H1 (cell line): ENCODE data around the gene YARS1. TPM values are rescaled to one million over a fixed set of nuclear protein-coding genes. Genes with fewer than 3 reads are reported as not detected.

Source experiments
- CTCF ChIA-PET: fragments of 300-600 bp; sonication (Branson Sonifier 250); formaldehyde crosslinking; loops from one replicate; lab custom pipeline; 2021; ENCODE audit not compliant: partially characterized antibody; lab: Charles Lee
- POLR2A ChIA-PET: fragments of 300-600 bp; sonication (Branson Sonifier 250); formaldehyde crosslinking; loops from one replicate; lab custom pipeline; 2021; ENCODE audit warnings: inconsistent platforms; ENCODE audit not compliant: partially characterized antibody; lab: Charles Lee
- DNase-seq, 2 experiments: peaks; one replicate each; pipeline versions ENCODE4 v3.0.0 to v3.0.0-alpha.2; 2010 to 2022; ENCODE audit warnings: low spot score in 2 of 2, low read depth in 1 of 2, mixed read lengths in 1 of 2
- FAIRE-seq: peaks from 2 replicates; lab custom pipeline; 2011; peaks lifted over from hg19 to GRCh38; lab: Jason Lieb, UNC
- H2AFZ ChIP-seq: 2 replicates; pipeline ENCODE4 v1.8.1; 2012; ENCODE audit warnings: low read length, inconsistent platforms
- H2AK5ac ChIP-seq: 2 replicates; pipeline ENCODE4 v1.6.1; 2013; ENCODE audit warnings: low read depth, low read length
- H2BK120ac ChIP-seq: replicated peaks from 2 replicates; pipeline ENCODE3; 2013; ENCODE audit warnings: low read depth, low read length, inconsistent platforms
- H2BK12ac ChIP-seq: 2 replicates; pipeline ENCODE4 v1.6.1; 2013; ENCODE audit warnings: low read depth, low read length
- H2BK15ac ChIP-seq: 2 replicates; pipeline ENCODE4 v1.6.1; 2013; ENCODE audit warnings: low read length
- H2BK20ac ChIP-seq: 2 replicates; pipeline ENCODE4 v1.6.1; 2013; ENCODE audit warnings: low read length
- H2BK5ac ChIP-seq: 2 replicates; pipeline ENCODE4 v1.6.1; 2013; ENCODE audit warnings: low read depth, low read length
- H3K14ac ChIP-seq: 2 replicates; pipeline ENCODE4 v1.6.1; 2013; ENCODE audit warnings: inconsistent platforms; ENCODE audit not compliant: insufficient read length
- H3K18ac ChIP-seq: 2 replicates; pipeline ENCODE4 v1.6.1; 2013; ENCODE audit warnings: low read length; ENCODE audit errors: extremely low read depth
- H3K23ac ChIP-seq: 2 replicates; pipeline ENCODE4 v1.6.1; 2013; ENCODE audit warnings: inconsistent platforms; ENCODE audit not compliant: insufficient read length
- H3K23me2 ChIP-seq: 2 replicates; pipeline ENCODE4 v1.6.1; 2013; ENCODE audit warnings: low read depth, low read length
- H3K27ac ChIP-seq: 2 replicates; pipeline ENCODE4 v1.6.1; 2011; ENCODE audit warnings: low read depth, low read length, inconsistent platforms
- H3K27me3 ChIP-seq, 4 experiments: replicated peaks in 1 of 4; 1 replicate in 1 of 4; 2 replicates in 3 of 4; pipeline versions ENCODE4 v1.6.1 to v1.8.1; 2011 to 2013; ENCODE audit warnings: low read length in 3 of 4, mild to moderate bottlenecking in 3 of 4, inconsistent platforms in 2 of 4, mixed read lengths in 2 of 4, moderate library complexity in 1 of 4; ENCODE audit not compliant: control insufficient read depth in 3 of 4, insufficient read depth in 3 of 4; ENCODE audit errors: extremely low read depth in 1 of 4
- H3K36me3 ChIP-seq, 4 experiments: 2 replicates each; pipeline versions ENCODE4 v1.6.1 to v1.8.1; 2011 to 2013; ENCODE audit warnings: mild to moderate bottlenecking in 4 of 4, low read length in 3 of 4, moderate library complexity in 2 of 4, control low read depth in 1 of 4, inconsistent platforms in 1 of 4; ENCODE audit not compliant: insufficient read depth in 4 of 4, control insufficient read depth in 2 of 4
- H3K4ac ChIP-seq: replicated peaks from 2 replicates; pipeline ENCODE3; 2013; ENCODE audit warnings: low read length, low read depth, mixed read lengths, inconsistent platforms; ENCODE audit not compliant: insufficient read length
- H3K4me1 ChIP-seq, 4 experiments: replicated peaks in 1 of 4; 1 replicate in 1 of 4; 2 replicates in 3 of 4; pipeline versions ENCODE4 v1.6.1 to v1.8.1; 2011 to 2013; ENCODE audit warnings: low read length in 3 of 4, inconsistent platforms in 2 of 4, mixed read lengths in 1 of 4; ENCODE audit not compliant: insufficient read depth in 4 of 4, control insufficient read depth in 3 of 4
- H3K4me2 ChIP-seq, 2 experiments: 2 replicates each; pipeline versions ENCODE4 v1.6.1 to v1.8.1; 2011 to 2013; ENCODE audit warnings: low read depth in 2 of 2, low read length in 2 of 2, control low read depth in 1 of 2, inconsistent platforms in 1 of 2, mild to moderate bottlenecking in 1 of 2; ENCODE audit not compliant: insufficient read depth in 1 of 2
- H3K4me3 ChIP-seq, 4 experiments: fragments of 200-600, 300-600 bp in 1 of 4; sonication (generic), shearing (Covaris generic), sonication (Bioruptor Twin) in 1 of 4; 2 replicates each; pipeline versions ENCODE4 v1.5.1 to v1.8.1; 2011 to 2016; ENCODE audit warnings: low read length in 4 of 4, low read depth in 3 of 4, control low read depth in 2 of 4, inconsistent platforms in 2 of 4, mild to moderate bottlenecking in 2 of 4, mixed read lengths in 1 of 4, moderate library complexity in 1 of 4; ENCODE audit not compliant: insufficient read depth in 2 of 4; ENCODE audit errors: extremely low read depth in 1 of 4
- H3K56ac ChIP-seq: replicated peaks from 2 replicates; pipeline ENCODE3; 2013; ENCODE audit warnings: low read depth, mild to moderate bottlenecking, mixed read lengths, low read length, inconsistent platforms; ENCODE audit not compliant: insufficient read length
- H3K79me1 ChIP-seq: 2 replicates; pipeline ENCODE4 v1.6.1; 2013; ENCODE audit warnings: low read depth, low read length, control low read depth
- H3K79me2 ChIP-seq, 2 experiments: 2 replicates each; pipeline versions ENCODE4 v1.6.1 to v1.8.1; 2012 to 2013; ENCODE audit warnings: low read length in 2 of 2, mild to moderate bottlenecking in 2 of 2, inconsistent platforms in 1 of 2; ENCODE audit not compliant: insufficient read depth in 2 of 2, control insufficient read depth in 1 of 2
- H3K9ac ChIP-seq, 4 experiments: replicated peaks in 1 of 4; 1 replicate in 1 of 4; 2 replicates in 3 of 4; pipeline versions ENCODE4 v1.6.1 to v1.8.1; 2011 to 2013; ENCODE audit warnings: low read depth in 3 of 4, low read length in 3 of 4, control low read depth in 2 of 4, mild to moderate bottlenecking in 2 of 4, moderate library complexity in 2 of 4, inconsistent platforms in 1 of 4; ENCODE audit errors: extremely low read depth in 1 of 4
- H3K9me3 ChIP-seq, 2 experiments: 2 replicates each; pipeline versions ENCODE4 v1.6.1 to v1.8.1; 2012 to 2013; ENCODE audit warnings: mild to moderate bottlenecking in 2 of 2, moderate library complexity in 2 of 2, control low read depth in 1 of 2, inconsistent platforms in 1 of 2, low read depth in 1 of 2, low read length in 1 of 2, mixed read lengths in 1 of 2; ENCODE audit not compliant: insufficient read depth in 2 of 2
- H4K20me1 ChIP-seq, 2 experiments: replicated peaks in 1 of 2; 2 replicates each; pipeline versions ENCODE3 to v1.8.1; 2011 to 2013; ENCODE audit warnings: inconsistent platforms in 2 of 2, low read length in 2 of 2, mild to moderate bottlenecking in 1 of 2; ENCODE audit not compliant: insufficient read depth in 2 of 2, control insufficient read depth in 1 of 2
- H4K5ac ChIP-seq: 2 replicates; pipeline ENCODE4 v1.6.1; 2013; ENCODE audit warnings: low read length, low read depth, mixed read lengths, inconsistent platforms; ENCODE audit not compliant: insufficient read length
- H4K8ac ChIP-seq: 2 replicates; pipeline ENCODE4 v1.8.0; 2013; ENCODE audit warnings: mild to moderate bottlenecking, moderate library complexity, low read length, inconsistent platforms; ENCODE audit not compliant: insufficient read depth; ENCODE audit errors: extremely low read depth
- H4K91ac ChIP-seq: replicated peaks from 2 replicates; pipeline ENCODE3; 2013; ENCODE audit warnings: low read length, mixed read lengths, inconsistent platforms; ENCODE audit not compliant: insufficient read length
- SRF ChIP-seq: IDR thresholded peaks from 2 replicates; pipeline ENCODE4 v1.6.1; 2011; ENCODE audit warnings: mild to moderate bottlenecking, low read depth, low read length, moderate library complexity
- WGBS, 2 experiments: shearing (Covaris generic) in 1 of 2; methylation state at CpG; one replicate each; pipeline versions ENCODE4 v1.1.6 to v1.1.7; 2013 to 2015; ENCODE audit warnings: low lambda C conversion rate in 2 of 2, mixed read lengths in 2 of 2, inconsistent platforms in 1 of 2, low coverage in 1 of 2, missing lambda C conversion rate in 1 of 2; ENCODE audit not compliant: insufficient replicate concordance in 2 of 2, insufficient coverage in 1 of 2, insufficient read length in 1 of 2; ENCODE audit errors: extremely low coverage in 1 of 2, missing lambda C conversion rate in 1 of 2; 5-methylcytosine and 5-hydroxymethylcytosine counted together
- polyA plus RNA-seq, 7 experiments: library from polyadenylated mRNA; depleted of rRNA in 3 of 7; stranded (reverse) in 5 of 7; unstranded in 2 of 7; fragments of >200 nt in 5 of 7; fragments of 200-250 nt in 2 of 7; gene quantifications; 1 replicate in 5 of 7; 2 replicates in 1 of 7; 4 replicates in 1 of 7; pipeline versions ENCODE4 v1.2.1 to v1.2.3, GENCODE V29; 2011 to 2013; ENCODE audit warnings: missing spikeins in 2 of 7, mixed read lengths in 2 of 7
- total RNA-seq: library from RNA; stranded (reverse); fragmentation: NEBNext Ultra II Directional; extraction: Animal tissue kit (Norgen Biotek cat#: 25700); gene quantifications from 2 replicates; pipeline ENCODE4 v1.2.1, GENCODE V29; 2021

The YARS1 gene
- total and polyA plus RNA-seq, 2 of the 8 experiments (the other 6 are each of a cell fraction or from before 2014, with no cell fraction given) = 47.1 to 226 TPM

- no peaks in the 10 kb centered on the region for H4K20me1 ChIP-seq
- no peak overlapping the region for H3K4me3 ChIP-seq
- peak overlapping the region in 1 of 4 experiments; percentile 9; a peak in 1 of 7 replicates for H3K9ac ChIP-seq
- ChIA-PET CTCF (interaction anchor here (0.6 to 7.3 kb wide), 15 partner anchors 7 to 287 kb away, joined by 3 to 56 read pairs (median 3); no protein-coding TSS in a partner anchor), POLR2A (interaction anchor here (0.5 to 3.9 kb wide), 11 partner anchors 8 to 46 kb away, joined by 3 to 21 read pairs (median 4); no protein-coding TSS in a partner anchor)
- H2AK5ac ChIP-seq = no peak overlapping the region
- no peaks in the 10 kb centered on the region; a peak in 1 of 8 replicates for H3K36me3 ChIP-seq
- H3K14ac ChIP-seq = no peak overlapping the region
- H3K4ac ChIP-seq = no peak overlapping the region
- H2BK120ac ChIP-seq = no peak overlapping the region
- no peaks in the 10 kb centered on the region; a peak in 1 of 7 replicates for H3K27me3 ChIP-seq
- FAIRE-seq (no peak), DNase-seq (no peak)
- H2AFZ ChIP-seq = no peak overlapping the region
- peaks cover 3 to 15% (median 13%) of the 10 kb centered on the region in 4 experiments for H3K4me1 ChIP-seq
- H2BK12ac ChIP-seq = no peak overlapping the region
- no peak overlapping the region for H4K5ac ChIP-seq
- no peaks in the 10 kb centered on the region; the same call in 1 of the 2 replicates for H3K23me2 ChIP-seq
- H3K23ac ChIP-seq = no peak overlapping the region
- 80% methylated on average over 14 of the region's 14 CpGs; no CpG with 5 or more reads in 1 of the 2 experiments for WGBS, 2 experiments
- H2BK15ac ChIP-seq = no peak overlapping the region
- H4K8ac ChIP-seq = no peak overlapping the region
- no peak overlapping the region for H3K4me2 ChIP-seq
- H3K79me1 ChIP-seq = no peaks in the 10 kb centered on the region
- H3K27ac ChIP-seq = no peak overlapping the region
- H3K56ac ChIP-seq = no peak overlapping the region
- no peak overlapping the region for H4K91ac ChIP-seq
- no peaks in the 10 kb centered on the region for H3K79me2 ChIP-seq
- H2BK5ac ChIP-seq = no peak overlapping the region
- H3K9me3 ChIP-seq = no peaks in the 10 kb centered on the region
- no peak overlapping the region; the same call in 1 of the 2 replicates for H3K18ac ChIP-seq
- H2BK20ac ChIP-seq = no peak overlapping the region
- no peak for TF ChIP-seq SRF
These were observed 87.7 kb downstream of the YARS1 start for GRCh38 chr1:32729254-32730046.
